A673 (cell line): ENCODE measurements around the gene EFNA5. TPM values are rescaled to one million over a fixed set of nuclear protein-coding genes. Genes with fewer than 3 reads are reported as not detected.

Source experiments
- BruUV-seq: library from RNA; stranded (reverse); fragments of 400-500 nt; replicated peaks from 2 replicates; lab custom pipeline; 2021; lab: Mats Ljungman, UMichigan
- CTCF ChIA-PET: fragments of 300-600 bp; sonication (Branson Sonifier 250); formaldehyde crosslinking; loops from one replicate; lab custom pipeline; 2022; ENCODE audit warnings: antibody characterized with exemption; lab: Charles Lee
- POLR2A ChIA-PET: fragments of 300-600 bp; sonication (Branson Sonifier 250); formaldehyde crosslinking; loops from one replicate; lab custom pipeline; 2022; ENCODE audit warnings: antibody characterized with exemption; ENCODE audit not compliant: low non-redundant PET; lab: Charles Lee
- DNase-seq: peaks from one replicate; pipeline ENCODE4 v3.0.0-alpha.2; 2015; ENCODE audit warnings: low spot score
- H3K27ac ChIP-seq: fragments of 200-600 bp; sonication (generic); 2 replicates; pipeline ENCODE4 v1.5.1; 2016; ENCODE audit warnings: mixed run types, low read depth, mild to moderate bottlenecking, mixed read lengths, antibody characterized with exemption, low read length; ENCODE audit not compliant: poor library complexity, severe bottlenecking
- H3K27me3 ChIP-seq: fragments of 200-600 bp; sonication (generic); replicated peaks from 2 replicates; pipeline ENCODE4 v1.6.1; 2017; ENCODE audit warnings: mixed run types, low read depth, mild to moderate bottlenecking, mixed read lengths, antibody characterized with exemption, low read length; ENCODE audit not compliant: insufficient read depth, poor library complexity
- H3K36me3 ChIP-seq: fragments of 200-600 bp; sonication (generic); 2 replicates; pipeline ENCODE4 v1.6.1; 2016; ENCODE audit warnings: mixed run types, mild to moderate bottlenecking, mixed read lengths, antibody characterized with exemption, low read length; ENCODE audit not compliant: insufficient read depth, poor library complexity, severe bottlenecking
- H3K4me1 ChIP-seq: fragments of 200-600 bp; sonication (generic); 2 replicates; pipeline ENCODE4 v1.6.1; 2017; ENCODE audit warnings: mixed run types, mild to moderate bottlenecking, mixed read lengths, antibody characterized with exemption, low read length; ENCODE audit not compliant: insufficient read depth, poor library complexity, severe bottlenecking
- H3K4me3 ChIP-seq: fragments of 200-600 bp; sonication (generic); 2 replicates; pipeline ENCODE4 v1.5.1; 2016; ENCODE audit warnings: low read depth, mixed run types, mild to moderate bottlenecking, mixed read lengths, low read length; ENCODE audit not compliant: poor library complexity, severe bottlenecking
- H3K9me3 ChIP-seq: fragments of 200-600 bp; sonication (generic); 2 replicates; pipeline ENCODE4 v1.6.1; 2016; ENCODE audit warnings: mixed run types, low read depth, mild to moderate bottlenecking, mixed read lengths, antibody characterized with exemption, low read length; ENCODE audit not compliant: poor library complexity, severe bottlenecking
- CTCF ChIP-seq: fragments of 300-800, 200-600 bp; sonication (generic); conservative IDR thresholded peaks from 2 replicates; pipeline ENCODE4 v1.5.1; 2017; ENCODE audit warnings: low read depth, mild to moderate bottlenecking, antibody characterized with exemption, low read length, moderate library complexity, mixed read lengths
- EZH2 ChIP-seq: fragments of 200-600 bp; sonication (generic); IDR thresholded peaks from 2 replicates; pipeline ENCODE4 v1.6.1; 2017; ENCODE audit warnings: borderline replicate concordance, low read depth, mild to moderate bottlenecking, mixed read lengths, antibody characterized with exemption, low read length; ENCODE audit not compliant: poor library complexity, severe bottlenecking
- intact Hi-C: fragments of 100-400 bp; cut with micrococcal nuclease; formaldehyde crosslinking; loops from one replicate; pipeline ENCODE4 v1.10.0; 2022; ENCODE audit not compliant: unreplicated experiment
- total RNA-seq: library from RNA; stranded (reverse); gene quantifications from 2 replicates; pipeline ENCODE4 v1.2.3, GENCODE V29; 2021

The EFNA5 gene
- total RNA-seq, 1 experiment from 2014 or later, result 16.7 TPM

- no peaks in the 10 kb centered on the region for H3K36me3 ChIP-seq
- intact Hi-C loops, result no loop called here
- ChIA-PET CTCF (no interaction called here), POLR2A (no interaction called here)
- no peak for TF ChIP-seq CTCF
- TF ChIP-seq EZH2, result no peak
- no peak overlapping the region for H3K4me3 ChIP-seq
- BruUV-seq, result no TSS peak
- no peaks in the 10 kb centered on the region for H3K27me3 ChIP-seq
- peaks cover 4% of the 10 kb centered on the region for H3K4me1 ChIP-seq
- no peaks in the 10 kb centered on the region for H3K9me3 ChIP-seq
- peak; percentile 58 for DNase-seq
- H3K27ac ChIP-seq, result no peak overlapping the region
Measured at GRCh38 chr5:107618242-107618641, 52.5 kb downstream of the EFNA5 start.

GRCh38 chr5:107617052-107617451, 53.7 kb downstream of the EFNA5 start:
- no peaks in the 10 kb centered on the region for H3K36me3 ChIP-seq
- no peaks in the 10 kb centered on the region for H3K9me3 ChIP-seq
- H3K4me3 ChIP-seq, result no peak overlapping the region
- H3K27ac ChIP-seq, result no peak overlapping the region
- no peak for DNase-seq
- no peaks in the 10 kb centered on the region for H3K27me3 ChIP-seq
- BruUV-seq, result no TSS peak
- intact Hi-C loops, result no loop called here
- CTCF ChIA-PET, result no interaction called here
- H3K4me1 ChIP-seq, result peaks cover 4% of the 10 kb centered on the region
- TF ChIP-seq EZH2 (no peak), CTCF (no peak)
- POLR2A ChIA-PET, result no interaction called here

DNA sequence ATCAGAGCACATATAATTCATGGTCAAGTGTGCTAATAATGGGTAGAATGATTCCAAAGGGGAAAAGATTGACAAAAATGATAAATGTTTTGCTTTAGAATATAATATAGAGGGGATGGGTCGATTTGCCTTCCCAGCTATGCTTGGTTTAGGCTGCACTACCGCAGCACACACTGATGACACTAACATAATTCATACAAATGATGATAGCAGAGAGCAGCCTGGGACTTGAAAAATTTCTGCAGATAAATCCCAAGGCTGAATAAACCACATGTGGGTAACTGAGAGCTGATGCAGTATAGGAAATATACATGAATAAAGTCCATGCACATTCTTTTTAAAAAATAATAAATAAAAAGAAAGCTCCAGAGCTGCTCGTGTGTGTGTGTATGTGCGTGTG, 54.5 kb downstream of the EFNA5 start:
- Histone ChIP-seq H3K4me1 (peaks cover 4% of the 10 kb centered on the region), H3K27ac (no peak overlapping the region), H3K4me3 (no peak overlapping the region), H3K27me3 (no peaks in the 10 kb centered on the region), H3K9me3 (no peaks in the 10 kb centered on the region), H3K36me3 (no peaks in the 10 kb centered on the region)
- TF ChIP-seq EZH2 (no peak), CTCF (no peak)
- DNase-seq, result no peak
- ChIA-PET POLR2A (no interaction called here), CTCF (no interaction called here)
- intact Hi-C loops, result no loop called here
- no TSS peak for BruUV-seq
